GM12892 (cell line): ENCODE measurements around the gene LZTR1.

Experiments used
- POLR2A ChIP-seq: IDR thresholded peaks from 2 replicates; pipeline ENCODE4 v1.6.1; 2011; ENCODE audit warnings: low read depth, low read length, control low read depth
- TAF1 ChIP-seq: IDR thresholded peaks from 2 replicates; pipeline ENCODE4 v1.6.1; 2011; ENCODE audit warnings: low read depth, mild to moderate bottlenecking, control low read depth, low read length, borderline replicate concordance

DNA sequence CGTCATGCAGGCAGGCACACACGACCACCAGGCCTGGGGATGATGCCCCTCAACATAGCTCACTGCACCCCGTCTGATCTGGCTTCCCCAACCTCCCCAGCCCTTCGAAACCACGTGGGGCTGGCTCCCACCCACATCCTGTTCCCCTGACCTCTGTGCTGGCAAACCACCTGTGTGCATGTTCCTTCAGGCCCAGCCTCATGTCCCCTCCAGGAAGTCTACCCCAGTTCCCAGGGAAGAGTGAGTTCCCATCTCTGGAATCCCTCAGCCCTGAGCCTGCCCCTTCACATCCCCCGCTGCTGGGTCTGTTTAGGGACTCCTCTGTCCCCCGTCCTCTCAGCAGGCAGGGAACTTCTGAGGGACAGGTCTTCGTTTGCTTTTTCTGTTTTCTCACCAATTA, 43.2 kb downstream of the LZTR1 start:
- TF ChIP-seq TAF1: no peak
- TF ChIP-seq POLR2A: no peak
